NT2/D1 (cell line): ENCODE data around the gene ADSS1.

Experiments
- YY1 ChIP-seq: IDR thresholded peaks from 2 replicates; pipeline ENCODE4 v1.6.1; 2011; ENCODE audit not compliant: insufficient read length, insufficient read depth
- ZNF274 ChIP-seq: IDR thresholded peaks from 2 replicates; pipeline ENCODE4 v1.6.1; 2011; ENCODE audit warnings: mild to moderate bottlenecking, low read depth, low read length

GRCh38 chr14:104680806-104681688 is 43.0 kb upstream of the ADSS1 start:
- TF ChIP-seq ZNF274: no peak
- no peak for TF ChIP-seq YY1
